ENCODE measurements around the gene KCNAB1.
"Not testable (repeated sequence)": the region's sequence is repeated elsewhere in the genome, so short reads cannot be mapped to it uniquely, and the experiment has no call there.

The KCNAB1 gene

DNA sequence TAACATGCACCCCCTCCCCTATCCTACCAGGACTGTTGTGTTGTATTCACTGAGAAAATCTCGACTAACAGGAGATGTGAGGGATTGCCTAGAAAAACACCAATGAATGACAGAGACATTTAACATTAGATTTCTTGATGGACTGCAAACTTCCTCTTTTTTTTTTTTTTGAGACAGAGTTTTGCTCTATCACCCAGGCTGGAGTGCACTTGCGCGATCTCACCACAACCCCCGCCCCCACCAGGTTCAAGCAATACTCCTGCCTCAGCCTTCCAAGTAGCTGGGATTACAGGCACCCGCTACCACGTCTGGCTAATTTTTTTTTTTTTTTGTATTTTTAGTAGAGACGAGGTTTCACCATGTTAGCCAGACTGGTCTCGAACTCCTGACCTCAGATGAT is 17.0 kb downstream of the KCNAB1 start:
- DNase-seq (ENCODE audit: low spot score) = not testable (repeated sequence)

DNA sequence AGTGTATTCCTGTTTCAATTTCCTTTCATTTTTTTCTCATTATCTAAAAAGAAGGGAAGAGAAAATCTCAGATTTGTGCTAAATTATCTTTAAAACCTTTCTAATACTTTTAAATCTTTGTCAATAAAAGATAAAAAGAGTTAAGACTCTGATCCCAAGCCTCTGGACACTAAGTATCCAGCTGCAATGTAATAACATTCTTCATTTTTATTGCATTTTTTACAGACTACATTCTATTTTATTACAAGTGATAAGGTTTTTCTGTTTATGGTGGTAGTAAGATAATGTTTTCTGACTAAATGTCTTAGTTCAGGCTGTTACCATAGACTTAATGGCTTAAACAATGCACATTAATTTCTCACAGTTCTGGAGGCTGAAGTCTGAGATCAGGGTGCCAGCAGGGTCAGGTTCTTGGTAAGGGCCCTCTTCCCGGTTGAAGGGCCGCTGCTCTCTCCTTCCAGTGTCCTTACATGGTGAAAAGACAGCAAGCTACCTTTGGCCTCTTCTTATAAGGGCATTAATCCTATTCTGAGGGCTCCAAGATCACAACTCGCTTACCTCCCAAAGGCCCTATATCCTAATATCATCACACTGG is 19.7 kb downstream of the KCNAB1 start:
- no peak for DNase-seq (ENCODE audit: low spot score)

DNA sequence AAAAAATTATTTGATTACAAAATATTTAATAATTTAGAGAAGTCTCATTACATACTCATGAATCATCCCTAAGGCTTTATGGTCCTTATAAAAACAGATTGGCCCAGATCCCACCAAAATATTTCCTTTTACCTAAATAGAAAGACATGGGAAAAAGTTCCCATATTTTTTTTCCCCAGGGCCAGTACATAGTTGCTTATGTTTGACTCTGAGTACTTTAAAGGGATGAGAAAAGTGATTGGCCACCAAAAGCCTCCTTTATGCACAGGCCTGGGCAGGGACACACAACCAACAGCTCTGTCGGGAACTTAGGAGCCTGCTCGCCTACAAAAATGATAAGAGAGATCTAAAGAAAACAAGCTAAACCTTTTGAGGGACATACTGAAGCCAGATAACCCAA is 22.3 kb downstream of the KCNAB1 start:
- no peak for DNase-seq (ENCODE audit: low spot score)

DNA sequence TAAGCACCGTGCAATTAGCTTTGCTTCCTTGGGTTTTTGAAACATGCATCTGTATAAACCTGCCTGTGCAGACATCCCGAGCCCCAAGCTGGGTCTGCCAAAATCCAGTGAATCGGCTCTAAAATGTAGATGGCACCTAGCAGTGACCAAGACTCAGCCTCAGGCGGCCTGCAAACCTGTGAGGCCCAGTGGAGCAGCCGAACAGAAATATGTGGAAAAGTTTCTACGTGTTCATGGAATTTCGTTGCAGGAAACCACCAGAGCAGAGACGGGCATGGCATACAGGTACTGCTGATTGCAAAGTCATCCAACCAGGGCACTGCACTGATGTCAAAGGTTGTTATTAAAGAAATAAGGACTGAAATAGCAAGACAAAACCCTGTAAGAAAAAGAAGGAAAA is 22.8 kb downstream of the KCNAB1 start:
- no peak for DNase-seq (ENCODE audit: low spot score)

DNA sequence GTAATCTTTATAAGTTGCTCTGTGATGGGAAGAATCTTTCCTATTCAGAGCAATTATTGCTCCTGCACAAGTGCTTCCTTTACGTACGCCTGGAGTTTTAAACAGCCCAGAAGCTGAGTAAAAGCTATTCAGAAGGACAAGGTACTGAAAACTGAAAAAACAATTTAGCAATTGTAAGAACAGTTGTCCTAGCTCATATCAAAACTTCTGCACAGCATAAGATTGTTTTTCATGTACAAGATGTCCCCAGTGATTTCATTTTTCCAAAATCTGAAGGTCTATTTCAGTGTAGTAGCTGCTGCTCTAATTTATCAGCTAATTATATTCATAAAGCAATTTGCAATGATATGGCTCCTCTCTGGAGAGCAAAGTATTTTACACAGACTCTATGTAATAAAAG is 23.7 kb downstream of the KCNAB1 start:
- DNase-seq (ENCODE audit: low spot score) = no peak

DNA sequence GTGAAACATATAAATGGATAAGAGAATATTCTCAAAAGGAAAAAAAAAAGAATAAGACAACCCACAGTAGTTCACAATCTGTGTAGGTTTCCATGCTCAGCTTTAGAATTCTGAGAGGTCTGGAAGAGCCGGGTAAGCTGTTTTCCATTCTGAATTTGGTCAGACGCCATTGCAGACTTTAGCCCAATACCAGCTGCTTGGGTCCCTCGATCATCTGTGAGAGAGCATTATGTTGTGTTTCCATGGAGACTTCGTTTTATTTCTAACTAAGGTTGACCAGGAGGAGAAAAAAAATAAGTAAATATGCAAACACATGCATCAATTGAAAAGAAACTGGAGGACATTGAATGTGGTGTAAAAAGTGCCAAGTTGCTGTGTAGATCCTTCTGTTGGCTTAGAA is 25.5 kb downstream of the KCNAB1 start:
- DNase-seq (ENCODE audit: low spot score) = no peak

DNA sequence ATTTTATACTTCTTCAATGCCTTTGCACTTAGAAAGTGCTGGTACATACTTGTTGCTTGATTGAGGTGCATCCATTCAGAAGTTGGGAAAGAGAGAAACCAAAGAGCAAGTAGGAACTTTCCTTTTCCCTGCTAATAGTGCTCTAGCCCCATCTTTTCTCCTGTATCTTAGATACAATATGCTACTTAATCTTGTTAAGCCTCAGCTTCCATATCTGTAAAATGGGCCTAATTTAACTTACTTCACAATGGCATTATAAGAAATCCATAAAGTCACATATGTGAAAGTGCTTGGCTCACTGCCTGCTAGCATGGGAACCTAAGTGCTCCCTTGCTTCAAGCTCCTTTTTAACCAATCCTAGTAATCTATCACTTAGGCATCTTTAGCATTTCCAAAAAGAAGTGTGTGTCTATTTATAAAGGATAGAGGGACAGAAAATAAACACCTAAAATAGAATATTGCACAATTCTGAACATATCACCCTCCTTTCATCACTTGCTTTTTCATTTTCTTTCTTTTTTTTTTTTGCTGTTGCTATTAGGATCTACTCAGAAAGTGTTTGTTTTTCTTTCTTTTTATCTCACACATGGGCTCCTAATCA is 28.1 kb downstream of the KCNAB1 start:
- no peak for DNase-seq (ENCODE audit: low spot score)

DNA sequence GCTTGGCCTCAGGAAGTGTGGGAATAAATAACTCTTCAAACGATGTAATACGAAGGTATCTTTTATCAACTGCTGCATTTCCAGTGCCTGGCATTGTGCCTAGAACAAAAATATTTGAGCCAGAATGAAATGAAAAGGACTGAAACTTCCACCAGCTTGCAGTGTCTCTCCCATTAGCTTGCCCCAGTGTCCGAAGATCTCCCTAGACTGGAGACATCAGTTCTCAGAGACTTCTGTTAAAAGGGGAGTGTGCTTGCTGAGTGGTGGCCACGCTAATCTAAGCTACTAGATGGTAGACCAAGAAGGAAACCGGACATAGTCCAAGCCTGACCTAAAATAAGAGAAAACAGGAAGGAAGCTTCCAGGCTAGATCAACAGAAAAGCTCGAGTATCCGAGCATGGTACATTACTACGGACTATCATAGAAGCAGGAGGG is 28.6 kb downstream of the KCNAB1 start:
- DNase-seq (ENCODE audit: low spot score) = no peak

DNA sequence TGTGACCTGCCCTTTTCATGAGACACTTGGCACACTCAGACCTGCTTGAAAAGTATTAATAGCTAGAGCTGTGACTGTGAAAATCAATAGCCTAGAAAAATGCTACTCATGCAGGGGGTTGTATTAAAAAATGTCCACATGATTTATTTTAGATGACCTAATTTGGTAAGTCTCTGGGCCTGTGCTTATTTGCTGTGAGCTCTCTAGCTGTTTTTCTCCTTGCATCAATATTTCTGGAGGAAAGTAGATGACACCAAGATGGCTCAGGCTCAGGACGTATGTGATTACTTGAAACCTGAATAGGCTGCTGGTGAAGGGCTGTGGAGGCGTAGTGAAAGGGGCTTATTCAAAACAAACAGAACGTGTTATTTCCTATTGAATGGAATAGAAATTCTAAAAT is 29.5 kb downstream of the KCNAB1 start:
- DNase-seq (ENCODE audit: low spot score) = no peak

DNA sequence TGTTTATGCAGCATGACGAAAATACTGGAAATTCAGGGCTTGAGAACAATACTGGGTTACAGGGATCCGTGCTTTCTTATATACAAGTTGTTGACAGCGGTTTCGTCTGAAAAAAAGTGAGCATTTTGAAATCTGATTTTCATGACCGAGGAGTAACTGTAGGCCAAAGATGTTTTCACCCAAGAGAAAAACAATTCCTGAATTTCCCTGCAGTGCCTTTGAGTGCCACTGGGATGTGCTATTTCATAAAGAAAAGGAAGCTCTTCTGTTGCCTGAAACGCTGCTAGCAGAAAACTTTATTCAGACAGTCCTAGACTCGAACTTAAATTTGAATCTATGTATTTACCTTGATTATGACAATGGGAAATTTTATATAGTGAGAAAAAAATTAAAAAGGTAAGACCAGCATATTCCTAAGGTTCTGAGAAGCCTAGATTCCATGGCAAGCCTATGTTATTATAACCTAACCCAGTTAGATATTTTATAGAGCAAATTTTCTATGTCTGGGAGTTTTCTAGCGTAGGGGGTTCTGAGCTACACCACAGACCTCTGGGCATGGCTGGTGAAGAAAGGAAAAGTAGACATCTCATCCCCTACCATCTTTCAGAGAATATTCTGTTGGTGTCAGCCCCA is 30.2 kb downstream of the KCNAB1 start:
- DNase-seq (ENCODE audit: low spot score) = peak; percentile 70

DNA sequence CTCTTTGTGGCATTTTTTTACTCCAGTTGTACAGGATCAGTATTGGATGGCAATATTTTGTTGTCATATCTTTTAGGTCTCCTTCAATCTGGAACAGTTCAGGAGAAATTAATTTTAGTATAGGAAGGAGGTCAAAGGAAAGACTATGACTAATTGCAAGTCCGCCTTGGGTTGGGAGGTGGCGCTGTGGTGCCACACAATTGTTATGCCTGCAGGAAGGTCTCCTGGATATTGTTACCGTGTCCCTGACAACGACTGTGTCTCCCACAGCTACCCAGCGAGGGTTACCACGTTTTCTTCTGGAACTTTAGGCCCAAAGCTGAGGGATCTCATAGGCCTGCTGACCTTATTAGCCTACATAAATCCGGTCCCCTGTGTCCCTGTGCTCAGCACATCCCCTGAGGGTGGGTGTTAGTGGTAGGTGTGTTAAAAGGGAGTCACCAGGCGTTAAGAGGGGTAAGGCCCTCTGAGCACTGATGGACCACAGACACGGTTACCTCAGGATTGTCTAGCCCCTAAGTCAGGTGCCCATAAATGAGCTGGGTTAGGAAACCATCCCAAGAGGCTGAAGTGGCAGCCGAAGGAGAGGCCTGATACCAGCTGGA is 31.5 kb downstream of the KCNAB1 start:
- DNase-seq (ENCODE audit: low spot score) = peak; percentile 86

DNA sequence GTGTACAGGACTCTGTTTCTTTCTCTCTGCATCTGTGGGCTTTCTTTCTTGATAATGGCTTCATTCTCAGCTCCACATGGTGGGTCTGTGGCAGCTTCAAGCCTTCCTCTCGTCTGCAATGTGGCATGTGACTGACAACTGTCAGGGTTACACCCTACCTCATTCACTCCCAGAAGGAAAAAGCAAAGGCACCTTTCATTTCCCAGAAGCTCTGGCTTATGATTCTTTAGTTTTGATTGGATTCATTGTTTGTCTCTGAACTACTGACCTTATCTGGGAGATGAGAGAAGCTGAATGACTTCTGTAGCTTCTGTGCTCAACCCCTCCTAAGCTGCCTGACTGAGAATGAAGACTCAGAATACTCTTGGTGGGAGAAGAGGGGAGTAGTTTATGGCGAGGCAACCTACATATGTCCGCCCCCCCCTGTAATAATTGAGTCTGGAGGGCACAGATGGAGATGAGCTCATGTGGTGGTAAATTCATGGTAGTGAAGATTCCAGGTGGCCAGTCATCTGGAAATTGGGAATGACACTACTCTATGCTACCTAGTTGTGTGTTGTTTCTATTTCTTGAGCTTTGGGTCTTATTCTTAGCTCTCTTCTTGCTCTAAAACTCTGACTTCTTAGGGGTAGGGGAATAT is 38.4 kb downstream of the KCNAB1 start:
- no peak for DNase-seq (ENCODE audit: low spot score)

DNA sequence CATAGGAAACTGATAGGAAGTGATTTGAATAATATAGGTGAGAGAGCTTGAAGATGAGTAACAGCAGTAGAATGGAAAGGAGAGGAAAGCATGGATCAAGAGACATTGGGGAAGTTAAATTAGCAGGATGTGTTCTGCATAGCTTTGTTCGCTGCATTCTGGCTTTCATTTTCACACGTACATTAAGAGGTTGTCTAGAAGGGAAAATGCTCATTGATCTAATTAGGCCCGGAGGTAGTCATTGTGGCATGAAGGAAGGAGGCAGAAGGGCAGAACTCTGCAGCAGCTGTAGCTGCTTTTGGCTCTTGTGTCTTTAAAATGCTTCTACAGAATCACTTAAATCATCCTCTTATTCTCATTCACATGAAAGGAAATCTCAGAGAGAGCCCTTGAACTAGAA is 40.3 kb downstream of the KCNAB1 start:
- peak; percentile 39 for DNase-seq (ENCODE audit: low spot score)

DNA sequence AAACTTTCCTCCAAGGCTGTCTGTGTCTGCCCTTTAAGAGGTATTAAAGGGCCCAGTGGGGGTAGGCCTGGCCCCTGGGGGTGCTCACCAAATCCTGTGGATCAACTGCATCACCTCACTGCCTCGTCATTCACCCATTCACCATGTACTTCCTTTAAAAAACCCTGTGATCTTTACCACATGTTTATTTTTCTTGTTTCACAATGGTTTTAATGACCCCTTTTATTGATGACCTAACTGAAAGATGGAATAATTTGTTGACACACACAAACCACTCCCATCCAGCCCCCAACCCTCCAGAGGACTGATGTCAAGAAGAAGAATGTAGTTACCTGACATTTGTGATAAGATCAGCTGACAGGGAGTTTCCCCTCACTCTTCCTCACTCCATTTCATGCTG is 40.8 kb downstream of the KCNAB1 start:
- DNase-seq (ENCODE audit: low spot score) = no peak

DNA sequence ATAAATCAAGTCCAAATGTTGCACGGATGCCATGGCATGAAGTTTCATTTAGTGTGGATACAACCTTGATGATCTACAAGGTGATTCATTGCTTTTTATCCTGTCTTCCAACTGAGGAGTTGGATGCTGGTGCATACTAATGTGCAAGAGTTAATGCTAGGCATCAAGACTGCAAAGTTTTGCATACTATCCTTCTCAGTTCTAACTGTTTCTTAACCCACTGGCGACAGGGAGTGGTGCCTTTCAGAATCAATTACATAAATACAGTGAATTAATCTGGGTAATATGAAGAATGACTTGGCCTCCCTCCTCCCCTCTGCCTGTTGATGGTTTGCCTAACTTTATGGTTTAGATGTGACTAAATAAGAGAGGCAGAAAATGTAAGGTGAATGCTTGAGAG is 43.5 kb downstream of the KCNAB1 start:
- DNase-seq (ENCODE audit: low spot score) = no peak

DNA sequence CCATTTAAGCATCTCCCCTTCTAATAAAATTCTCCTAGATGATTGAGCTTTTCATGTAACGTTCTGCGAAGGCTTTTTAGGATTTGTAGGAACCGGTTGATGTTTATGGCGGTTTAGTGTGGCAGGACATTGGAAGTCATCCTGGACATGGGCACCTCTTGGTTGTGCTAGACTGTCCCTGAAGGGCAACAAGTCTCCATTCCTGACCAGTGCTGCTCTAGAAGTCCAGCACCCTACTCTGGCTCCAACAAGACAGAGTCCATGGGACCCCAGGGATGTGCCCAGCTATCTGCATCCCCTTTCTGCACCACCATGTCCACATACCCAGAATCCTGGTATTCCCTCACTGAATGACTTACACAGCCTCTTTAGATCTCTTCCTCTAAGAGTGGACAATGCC is 46.4 kb downstream of the KCNAB1 start:
- no peak for DNase-seq (ENCODE audit: low spot score)

DNA sequence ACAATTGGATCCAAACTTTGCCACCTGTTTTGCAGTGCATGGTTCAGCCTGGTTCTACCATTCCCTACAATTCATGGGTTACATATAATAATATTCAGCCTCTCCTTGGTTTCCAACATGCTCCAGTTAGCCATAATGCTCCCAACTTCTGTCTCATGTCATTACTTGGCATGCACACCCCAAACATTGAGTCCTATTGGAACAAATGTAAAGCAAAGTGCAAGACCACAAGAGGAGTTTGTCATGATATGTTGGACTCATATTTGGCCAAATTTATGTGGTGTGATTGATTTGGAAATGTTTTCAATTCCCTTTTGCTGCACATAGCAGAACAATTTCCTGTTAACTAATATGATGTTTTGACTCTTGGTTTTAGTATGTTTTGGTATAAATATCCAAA is 50.2 kb downstream of the KCNAB1 start:
- no peak for DNase-seq (ENCODE audit: low spot score)

DNA sequence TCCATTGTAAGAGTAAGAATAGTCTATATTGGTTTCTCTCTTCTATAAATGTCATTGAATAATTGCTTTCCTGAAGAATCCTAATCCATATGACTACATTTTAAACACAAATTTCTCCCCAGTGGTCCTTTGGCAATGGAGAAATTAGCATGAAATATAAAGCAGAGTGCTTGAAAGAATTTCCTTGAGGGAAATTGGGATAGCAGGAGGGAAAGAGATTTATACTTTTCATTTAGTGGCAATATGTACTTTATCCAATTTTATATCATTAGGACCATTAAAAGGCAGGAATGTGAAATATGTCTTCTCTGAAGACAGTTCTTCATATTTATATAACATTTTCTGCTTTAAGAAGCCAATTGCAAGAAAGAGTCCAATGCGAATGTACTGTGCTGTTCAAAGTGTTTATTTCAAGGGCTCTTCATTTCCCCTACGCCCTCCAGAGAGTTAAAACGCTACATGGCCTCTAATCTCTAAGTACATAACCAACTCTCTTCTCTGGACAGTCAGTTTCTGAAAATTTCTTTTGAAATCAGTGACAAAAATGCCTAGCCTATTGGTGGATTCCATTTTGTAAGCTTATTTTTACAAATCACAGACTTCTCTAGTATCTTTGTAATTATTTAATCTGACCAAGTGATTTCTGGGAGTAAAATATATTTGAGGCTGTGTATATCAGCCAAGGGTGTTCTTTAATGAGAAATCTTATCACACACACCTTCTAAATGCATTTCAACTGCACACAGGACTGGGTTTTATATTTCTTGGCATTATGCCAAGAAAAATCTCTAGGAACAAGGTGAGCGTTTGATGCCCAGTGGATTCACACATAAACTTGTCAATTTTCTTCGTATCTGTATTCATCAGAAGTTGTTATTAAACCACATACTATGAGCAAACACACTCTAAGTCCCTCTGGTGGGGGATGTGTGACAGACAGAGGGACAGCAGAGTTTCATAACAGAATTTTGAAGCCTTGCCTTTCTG is 51.2 kb downstream of the KCNAB1 start:
- no peak for DNase-seq (ENCODE audit: low spot score)

DNA sequence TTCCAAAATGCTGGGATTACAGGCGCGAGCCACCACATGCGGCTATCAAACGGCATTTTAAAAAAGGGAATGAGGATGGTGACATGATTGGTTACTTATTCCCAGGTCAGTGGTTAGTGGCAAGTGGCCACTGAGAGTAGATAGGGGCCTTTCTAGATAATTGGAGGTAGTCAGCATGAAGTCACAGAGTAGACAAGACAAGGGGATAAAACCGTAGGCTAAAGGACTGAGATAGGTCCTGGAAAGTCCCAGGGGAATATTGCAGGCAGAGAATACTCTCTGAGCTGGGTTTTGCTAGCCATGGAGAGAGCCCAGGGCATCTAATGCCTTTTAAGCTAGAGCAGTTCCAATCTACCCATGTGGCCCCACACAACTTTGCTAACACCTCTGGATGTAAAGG is 52.2 kb downstream of the KCNAB1 start:
- DNase-seq (ENCODE audit: low spot score) = no peak

DNA sequence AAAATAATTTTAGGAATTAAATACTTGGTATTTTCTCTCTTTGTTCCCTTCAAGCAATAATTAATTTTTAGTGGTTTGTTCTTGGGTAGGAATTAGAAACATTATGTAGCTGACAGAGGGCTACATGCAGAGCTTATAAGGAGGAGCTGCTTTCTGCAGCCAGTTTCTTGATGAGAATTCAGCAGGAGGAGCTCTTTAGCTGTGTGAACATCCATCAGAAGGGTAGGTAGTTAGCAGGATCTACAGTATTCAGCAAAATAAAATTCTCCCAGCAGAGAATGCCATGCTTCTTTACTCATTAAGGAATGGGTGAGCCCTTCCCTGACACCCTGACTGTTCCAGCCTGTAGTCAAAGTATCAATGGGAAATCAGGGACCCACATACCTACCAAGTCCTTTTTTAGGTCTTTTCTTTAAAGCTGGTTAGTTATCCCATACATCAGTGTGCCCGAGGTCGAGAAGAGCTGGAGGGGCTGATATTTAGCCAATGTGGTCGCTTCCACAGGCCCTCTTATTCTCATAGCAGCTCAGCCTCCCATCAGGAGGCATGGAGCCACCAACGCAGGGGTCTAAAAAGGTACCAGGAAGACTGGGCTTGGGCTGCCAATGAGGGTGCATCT is 54.0 kb downstream of the KCNAB1 start:
- peak; percentile 55 for DNase-seq (ENCODE audit: low spot score)

DNA sequence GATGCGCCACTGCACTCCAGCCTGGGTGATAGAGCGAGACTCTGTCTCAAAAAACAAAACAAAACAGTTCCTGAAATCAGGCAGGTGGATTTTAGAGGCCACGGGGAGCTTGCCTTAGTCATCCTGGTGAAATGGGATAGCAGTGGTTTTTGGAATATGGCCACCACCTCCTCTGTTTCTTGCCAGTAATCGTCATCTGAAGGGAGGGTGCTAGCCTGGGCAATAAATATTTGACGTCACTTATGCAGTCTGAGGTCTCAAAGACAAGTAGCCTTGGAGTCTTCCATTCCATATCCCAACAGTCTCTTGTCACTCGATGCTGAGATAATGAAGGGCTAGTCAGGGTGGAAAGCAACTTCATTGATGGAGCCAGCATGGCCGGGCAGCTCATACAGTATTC is 55.2 kb downstream of the KCNAB1 start:
- no peak for DNase-seq (ENCODE audit: low spot score)

Data from SK-N-DZ (cell line).